GM12878 (cell line): ENCODE results near the gene PHLPP1. TPM values are rescaled to one million over a fixed set of nuclear protein-coding genes. Genes with fewer than 3 reads are reported as not detected.

Experiments used
- ATAC-seq: fragments of 200-7000 bp; cut with Tn5 transposase; 3 replicates; pipeline ENCODE4 v1.9.1; 2020; ENCODE audit warnings: mild to moderate bottlenecking, moderate library complexity
- BruUV-seq: library from RNA; stranded (reverse); fragments of 400-500 nt; replicated peaks from 2 replicates; lab custom pipeline; 2021; lab: Mats Ljungman, UMichigan
- CTCF ChIA-PET: fragments of 300-600 bp; sonication (Branson Sonifier 250); formaldehyde crosslinking; extraction: SDS; loops from one replicate; lab custom pipeline; 2021; ENCODE audit warnings: inconsistent platforms; lab: Yijun Ruan, JAX
- POLR2A ChIA-PET: fragments of 350-600 bp; formaldehyde crosslinking; extraction: SDS; loops from one replicate; lab custom pipeline; 2021; ENCODE audit warnings: inconsistent platforms; lab: Charles Lee
- RAD21 ChIA-PET: fragments of 300-600 bp; sonication (Branson Sonifier 250); formaldehyde crosslinking; loops from one replicate; lab custom pipeline; 2023; ENCODE audit warnings: antibody characterized with exemption; ENCODE audit not compliant: unreplicated experiment; lab: Charles Lee
- SMC1A ChIA-PET: fragments of 300-600 bp; sonication (Branson Sonifier 250); formaldehyde crosslinking; loops from one replicate; lab custom pipeline; 2023; ENCODE audit not compliant: unreplicated experiment, uncharacterized antibody; lab: Charles Lee
- DNase-seq: peaks from one replicate; pipeline ENCODE4 v3.0.0-alpha.2; 2011; ENCODE audit warnings: low read depth, low spot score
- FAIRE-seq: peaks from 3 replicates; lab custom pipeline; 2011; peaks lifted over from hg19 to GRCh38; lab: Jason Lieb, UNC
- H2AFZ ChIP-seq: 2 replicates; pipeline ENCODE4 v1.6.0; 2011; ENCODE audit warnings: low read depth, low read length, control low read depth; ENCODE audit not compliant: control insufficient read depth
- H3K27ac ChIP-seq: 2 replicates; pipeline ENCODE4 v1.5.1; 2011; ENCODE audit warnings: control low read depth; ENCODE audit not compliant: control insufficient read depth, insufficient read depth
- H3K27me3 ChIP-seq, 2 experiments: replicated peaks in 1 of 2; 2 replicates each; pipeline versions ENCODE4 v1.6.0 to v1.6.1; 2011; ENCODE audit warnings: low read length in 1 of 2; ENCODE audit not compliant: control insufficient read depth in 2 of 2, insufficient read depth in 2 of 2
- H3K36me3 ChIP-seq, 2 experiments: 2 replicates each; pipeline ENCODE4 v1.5.1; 2011; ENCODE audit warnings: low read length in 1 of 2; ENCODE audit not compliant: control insufficient read depth in 2 of 2, insufficient read depth in 2 of 2
- H3K4me1 ChIP-seq: 2 replicates; pipeline ENCODE4 v1.6.1; 2011; ENCODE audit warnings: mild to moderate bottlenecking, low read length, moderate library complexity, mixed read lengths; ENCODE audit not compliant: control insufficient read depth, insufficient read depth
- H3K4me2 ChIP-seq: 2 replicates; pipeline ENCODE4 v1.6.0; 2011; ENCODE audit warnings: control low read depth; ENCODE audit not compliant: control insufficient read depth, insufficient read depth
- H3K4me3 ChIP-seq: fragments of 200-600 bp; sonication (generic); 2 replicates; pipeline ENCODE4 v1.5.1; 2016
- H3K79me2 ChIP-seq: 2 replicates; pipeline ENCODE4 v1.6.0; 2011; ENCODE audit warnings: low read length; ENCODE audit not compliant: control insufficient read depth, insufficient read depth
- H3K9ac ChIP-seq: 2 replicates; pipeline ENCODE4 v1.8.0; 2011; ENCODE audit warnings: low read length, control low read depth, mixed read lengths; ENCODE audit not compliant: control insufficient read depth, insufficient read depth
- H3K9me3 ChIP-seq: replicated peaks from 3 replicates; pipeline ENCODE4 v1.5.1; 2011; ENCODE audit warnings: mild to moderate bottlenecking, low read length; ENCODE audit not compliant: control insufficient read depth, insufficient read depth
- H4K20me1 ChIP-seq: 2 replicates; pipeline ENCODE4 v1.6.0; 2011; ENCODE audit not compliant: control insufficient read depth, insufficient read depth
- BHLHE40 ChIP-seq, 2 experiments: fragments of 450-650 bp in 1 of 2; IDR thresholded peaks; 2 replicates each; pipeline ENCODE4 v1.6.1; 2011 to 2017; ENCODE audit warnings: low read depth in 2 of 2, borderline replicate concordance in 1 of 2, improper control_type of control experiment in 1 of 2, low read length in 1 of 2, mild to moderate bottlenecking in 1 of 2
- CBFB ChIP-seq: IDR thresholded peaks from 2 replicates; pipeline ENCODE4 v1.6.1; 2016; ENCODE audit warnings: antibody characterized with exemption, low read depth
- GATAD2B ChIP-seq: fragments of 450-650 bp; conservative IDR thresholded peaks from 2 replicates; pipeline ENCODE4 v1.6.1; 2017; ENCODE audit warnings: low read depth, mild to moderate bottlenecking, moderate library complexity
- IKZF2 ChIP-seq, 2 experiments: fragments of 450-650 bp; IDR thresholded peaks; 2 replicates each; pipeline ENCODE4 v1.6.1; 2017; ENCODE audit warnings: mild to moderate bottlenecking in 2 of 2, moderate library complexity in 2 of 2
- NFIC ChIP-seq: IDR thresholded peaks from 2 replicates; pipeline ENCODE4 v1.6.1; 2012; ENCODE audit warnings: low read depth, mild to moderate bottlenecking, inconsistent platforms, low read length, moderate library complexity
- NFYB ChIP-seq: IDR thresholded peaks from 2 replicates; pipeline ENCODE4 v1.6.1; 2011; ENCODE audit warnings: low read depth, mild to moderate bottlenecking, low read length, improper control_type of control experiment, moderate library complexity; ENCODE audit not compliant: insufficient read depth
- NR2F1 ChIP-seq: fragments of 450-650 bp; conservative IDR thresholded peaks from 2 replicates; pipeline ENCODE4 v1.6.1; 2017; ENCODE audit warnings: mild to moderate bottlenecking
- PAX8 ChIP-seq: fragments of 450-650 bp; IDR thresholded peaks from 2 replicates; pipeline ENCODE4 v1.6.1; 2017; ENCODE audit warnings: mild to moderate bottlenecking, moderate library complexity
- SREBF1 ChIP-seq: IDR thresholded peaks from 2 replicates; pipeline ENCODE4 v1.6.1; 2012; ENCODE audit warnings: mild to moderate bottlenecking, low read length
- ZBTB4 ChIP-seq: fragments of 450-650 bp; formaldehyde crosslinking; IDR thresholded peaks from 2 replicates; pipeline ENCODE4 v1.4.0; 2022; ENCODE audit warnings: mild to moderate bottlenecking, moderate library complexity
- ZNF687 ChIP-seq: fragments of 450-650 bp; IDR thresholded peaks from 2 replicates; pipeline ENCODE4 v1.6.1; 2017; ENCODE audit warnings: mild to moderate bottlenecking, moderate library complexity
- WGBS: methylation state at CpG from one replicate; pipeline ENCODE4 v1.1.6; 2016; ENCODE audit warnings: low lambda C conversion rate; ENCODE audit not compliant: insufficient replicate concordance, insufficient coverage; ENCODE audit errors: missing lambda C conversion rate; 5-methylcytosine and 5-hydroxymethylcytosine counted together
- in situ Hi-C: fragments of 300-500 bp; cut with MboI; formaldehyde crosslinking; loops from 9 replicates; pipeline ENCODE4 v1.14.3; 2018; ENCODE audit warnings: mixed read lengths
- intact Hi-C: fragments of 100-400 bp; cut with micrococcal nuclease; formaldehyde crosslinking; loops from one replicate; pipeline ENCODE4 v1.14.2; 2022; ENCODE audit not compliant: unreplicated experiment
- polyA plus RNA-seq, 11 experiments: library from polyadenylated mRNA; depleted of rRNA in 4 of 11; unstranded in 6 of 11; stranded (reverse) in 5 of 11; fragments of >200 nt; fragmentation: Nextera tagmentation in 4 of 11; fragmentation: Illumina TruSeq in 1 of 11; extraction: Ambion mirVana in 4 of 11; extraction: Trizol in 1 of 11; gene quantifications; 1 replicate in 1 of 11; 2 replicates in 10 of 11; pipeline versions ENCODE4 v1.2.1 to v1.2.3, GENCODE V29; 2011 to 2016; ENCODE audit warnings: inconsistent platforms in 2 of 11, missing spikeins in 2 of 11, low read depth in 1 of 11
- total RNA-seq, 4 experiments: library from RNA; depleted of rRNA in 3 of 4; stranded (reverse); fragments of >200 nt in 3 of 4; fragmentation: Illumina TruSeq in 1 of 4; extraction: Trizol in 1 of 4; gene quantifications; 2 replicates each; pipeline versions ENCODE4 v1.2.1 to v1.2.3, GENCODE V29; 2013 to 2021

PHLPP1 gene
- total and polyA plus RNA-seq, 10 of the 15 experiments (the other 5 are each of a cell fraction or from before 2014, with no cell fraction given): 0.42 to 7.0 (median 1.9) TPM

DNA sequence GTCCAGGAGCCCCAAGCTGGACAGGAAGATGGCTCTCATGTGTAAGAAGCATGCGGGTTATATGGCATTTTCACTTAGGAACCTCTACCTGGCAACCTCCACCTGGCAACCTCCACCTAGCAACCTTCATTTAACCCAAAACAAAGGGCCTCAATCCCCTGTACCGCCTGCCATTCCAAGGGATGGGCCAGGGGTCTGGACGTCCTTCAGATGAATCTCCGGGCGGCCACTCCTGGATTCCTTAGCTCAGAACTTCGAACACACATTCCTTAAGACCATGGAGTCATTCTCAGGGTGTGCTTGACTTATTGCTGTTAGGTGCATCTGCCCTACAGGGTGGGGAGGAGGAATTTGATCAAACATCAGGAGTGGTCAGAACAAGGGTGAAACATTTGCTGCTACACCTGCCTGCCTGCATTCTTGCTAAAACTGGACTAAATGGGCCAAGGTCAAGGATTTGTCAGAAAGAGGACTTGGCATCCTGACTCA, 277.6 kb downstream of the PHLPP1 start:
- Histone ChIP-seq H3K27ac (no peak overlapping the region), H3K4me1 (no peaks in the 10 kb centered on the region), H3K4me2 (no peak overlapping the region), H3K4me3 (no peak overlapping the region), H3K27me3 (no peaks in the 10 kb centered on the region; a peak in 1 of 4 replicates), H3K79me2 (no peaks in the 10 kb centered on the region), H4K20me1 (no peaks in the 10 kb centered on the region), H3K36me3 (no peaks in the 10 kb centered on the region), H2AFZ (no peak overlapping the region), H3K9ac (no peak overlapping the region), H3K9me3 (no peaks in the 10 kb centered on the region)
- SMC1A ChIA-PET: no interaction called here
- no TSS peak for BruUV-seq
- ATAC-seq (no peak), FAIRE-seq (no peak), DNase-seq (no peak)
- in situ Hi-C loops: no loop called here
- RAD21 ChIA-PET: no interaction called here
- TF ChIP-seq NR2F1 (no peak), PAX8 (no peak), CBFB (no peak), BHLHE40 (IDR thresholded peaks at IDR 0.05; ENCODE audit: borderline replicate concordance in 1 of 2, low read depth in 2 of 2, low read length in 1 of 2) (no peak), SREBF1 (no peak), IKZF2 (IDR thresholded peaks at IDR 0.05) (no peak)
- 51% methylated on average over 6 of the region's 6 CpGs for WGBS
- POLR2A ChIA-PET: no interaction called here
- CTCF ChIA-PET: interaction anchor here (1.5 kb wide), 1 partner anchor 10 kb away, joined by 7 read pairs; no protein-coding TSS in a partner anchor
- intact Hi-C loops: no loop called here

GRCh38 chr18:62996566-62996965, 281.2 kb downstream of the PHLPP1 start:
- WGBS: 46% methylated on average over 9 of the region's 9 CpGs
- CTCF ChIA-PET: interaction anchor here (2.2 kb wide), 1 partner anchor 14 kb away, joined by 7 read pairs; no protein-coding TSS in a partner anchor
- TF ChIP-seq GATAD2B (no peak), NFIC (no peak), ZNF687 (no peak), ZBTB4 (CRISPR knock-in tag) (no peak), NFYB (no peak)

More at GRCh38 chr18:62996566-62996965, 281.2 kb downstream of the PHLPP1 start:
- no TSS peak for BruUV-seq
- DNase-seq (no peak), ATAC-seq (no peak), FAIRE-seq (no peak)
- H2AFZ ChIP-seq: no peak overlapping the region
- SMC1A ChIA-PET: no interaction called here
- no peaks in the 10 kb centered on the region for H3K79me2 ChIP-seq
- no peaks in the 10 kb centered on the region for H3K9me3 ChIP-seq
- H3K4me2 ChIP-seq: no peak overlapping the region
- no peak overlapping the region for H3K9ac ChIP-seq
- in situ Hi-C loops: no loop called here
- H3K27ac ChIP-seq: no peak overlapping the region
- RAD21 ChIA-PET: no interaction called here
- intact Hi-C loops: no loop called here
- no peaks in the 10 kb centered on the region for H3K36me3 ChIP-seq
- peaks cover 0 to 2% of the 10 kb centered on the region in 2 experiments; a peak in 3 of 4 replicates for H3K27me3 ChIP-seq
- H3K4me3 ChIP-seq: no peak overlapping the region
- no peaks in the 10 kb centered on the region for H4K20me1 ChIP-seq
- H3K4me1 ChIP-seq: no peaks in the 10 kb centered on the region
- POLR2A ChIA-PET: no interaction called here
